Measurements from ENCODE around the gene PHTF2. TPM values are rescaled to one million over a fixed set of nuclear protein-coding genes. Genes with fewer than 3 reads are reported as not detected.
"Not testable (repeated sequence)": the region's sequence is repeated elsewhere in the genome, so short reads cannot be mapped to it uniquely, and the experiment has no call there.

Gene PHTF2
- 4.3 TPM for total RNA-seq

GRCh38 chr7:77798394-77799077, at the start of gene PHTF2, which contains the start of gene TMEM60:
Gene PHTF2 (plus strand): TSS chr7:77798773.
Gene TMEM60 (minus strand): TSS chr7:77798434. CDS start chr7:77794373, 4,061 bp downstream.
- peak; percentile 87 to 99 (median 98) for DNase-seq (ENCODE audit: low read depth in 2 of 3, low spot score in 2 of 3)

DNA sequence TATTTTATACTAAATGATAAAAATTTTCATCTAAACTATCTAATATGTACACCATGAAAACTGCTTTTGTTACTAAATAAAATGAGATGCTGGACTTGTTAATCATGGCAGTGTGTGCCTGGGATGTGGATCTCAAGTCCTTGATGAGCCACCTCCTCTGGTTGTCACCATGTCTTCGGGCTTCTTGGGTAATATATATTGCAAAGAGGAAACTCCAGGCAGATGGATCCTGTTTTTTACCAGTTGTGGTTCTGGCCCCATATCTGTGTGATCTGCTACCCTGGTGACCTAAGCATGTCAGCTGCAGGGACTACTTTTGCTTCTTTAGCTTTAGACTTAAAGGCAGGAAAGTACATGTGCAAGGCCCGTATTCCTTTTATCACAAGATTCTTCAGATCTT, 46.6 kb upstream of the PHTF2 start:
- peak in 2 of 3 donors; percentile 92 to 97 for DNase-seq (ENCODE audit: low read depth in 2 of 3, low spot score in 2 of 3)

- DNase-seq (ENCODE audit: low read depth in 2 of 3, low spot score in 2 of 3), result no peak
Measured at GRCh38 chr7:77753173-77753572, 45.4 kb upstream of the PHTF2 start.

DNA sequence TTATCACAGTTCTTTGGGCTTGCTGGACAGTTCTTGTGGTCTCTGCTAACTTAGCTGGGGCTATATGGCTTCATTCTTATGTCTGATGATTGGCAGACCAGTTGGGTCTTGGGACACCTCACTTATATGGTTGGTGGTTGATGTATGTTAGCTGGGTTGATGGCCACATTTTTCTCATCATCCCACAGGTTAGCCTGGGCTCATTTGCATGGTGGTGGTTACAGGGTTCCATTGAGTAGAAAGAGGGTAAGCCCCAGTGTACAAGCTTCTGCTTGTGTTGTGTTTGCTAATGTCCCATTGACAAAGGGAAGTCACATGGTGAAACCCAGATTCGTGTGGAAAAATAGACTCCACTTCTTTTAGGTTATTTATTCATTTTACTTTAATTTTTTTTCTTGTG, 41.0 kb upstream of the PHTF2 start:
- DNase-seq (ENCODE audit: low read depth in 2 of 3, low spot score in 2 of 3), result no peak

- peak; percentile 70 to 86 (median 74) for DNase-seq (ENCODE audit: low read depth in 2 of 3, low spot score in 2 of 3)
Measured at GRCh38 chr7:77759294-77759889, 39.2 kb upstream of the PHTF2 start.

DNA sequence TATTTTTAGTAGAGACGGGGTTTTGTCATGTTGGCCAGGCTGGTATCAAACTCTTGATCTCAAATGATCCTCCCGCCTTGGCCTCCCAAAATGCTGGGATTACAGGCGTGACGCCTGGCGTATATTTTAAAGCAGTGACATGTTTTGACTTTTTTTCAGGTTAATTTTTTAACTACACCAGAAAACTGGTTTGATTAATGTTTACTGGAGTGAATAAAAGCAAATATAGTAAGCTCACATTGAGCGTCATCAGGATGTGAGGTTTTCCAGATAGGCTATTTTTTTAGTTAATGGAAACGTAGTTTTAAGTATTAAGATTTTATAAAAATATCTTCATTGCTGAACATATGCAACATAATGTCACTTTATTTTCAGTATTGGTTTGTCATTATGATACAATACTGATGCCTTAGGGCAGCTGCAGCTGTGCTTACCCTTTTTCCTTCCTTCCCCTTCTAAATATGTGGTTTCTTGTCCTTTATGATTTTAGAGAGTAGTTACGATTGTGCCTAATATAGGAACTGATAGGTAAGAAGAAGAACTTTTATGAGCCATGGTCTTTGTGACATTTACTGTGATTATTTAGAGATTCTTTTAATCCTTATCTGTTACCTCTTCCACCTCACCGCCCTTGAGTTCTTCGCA, 37.6 kb upstream of the PHTF2 start:
- peak in 1 of 3 donors; percentile 22 for DNase-seq (ENCODE audit: low read depth in 2 of 3, low spot score in 2 of 3)

DNA sequence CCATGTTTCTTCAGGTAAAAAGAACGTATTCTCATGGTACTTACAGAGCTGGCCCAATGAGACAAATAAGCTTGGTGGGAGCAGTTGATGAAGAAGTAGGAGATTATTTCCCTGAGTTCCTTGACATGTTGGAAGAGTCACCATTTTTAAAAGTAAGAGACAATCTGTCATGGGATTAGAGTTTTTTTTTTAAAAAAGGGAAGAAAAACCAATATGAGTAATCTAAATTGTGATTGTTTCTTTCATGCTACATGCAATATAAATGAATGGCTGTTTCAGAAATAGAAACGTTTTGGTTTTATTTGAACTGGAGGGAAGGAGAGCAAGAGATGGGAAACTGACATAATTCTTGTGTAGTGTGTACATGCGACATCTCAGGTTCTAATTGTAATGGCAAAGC, 33.1 kb upstream of the PHTF2 start:
- no peak for DNase-seq (ENCODE audit: low read depth in 2 of 3, low spot score in 2 of 3)

- DNase-seq (ENCODE audit: low read depth in 2 of 3, low spot score in 2 of 3), result no peak
Measured at GRCh38 chr7:77765906-77766800, 32.4 kb upstream of the PHTF2 start.

GRCh38 chr7:77766801-77767605, 31.6 kb upstream of the PHTF2 start:
- DNase-seq (ENCODE audit: low read depth in 2 of 3, low spot score in 2 of 3), result no peak

GRCh38 chr7:77770316-77770715, 28.3 kb upstream of the PHTF2 start:
- no peak for DNase-seq (ENCODE audit: low read depth in 2 of 3, low spot score in 2 of 3)

DNA sequence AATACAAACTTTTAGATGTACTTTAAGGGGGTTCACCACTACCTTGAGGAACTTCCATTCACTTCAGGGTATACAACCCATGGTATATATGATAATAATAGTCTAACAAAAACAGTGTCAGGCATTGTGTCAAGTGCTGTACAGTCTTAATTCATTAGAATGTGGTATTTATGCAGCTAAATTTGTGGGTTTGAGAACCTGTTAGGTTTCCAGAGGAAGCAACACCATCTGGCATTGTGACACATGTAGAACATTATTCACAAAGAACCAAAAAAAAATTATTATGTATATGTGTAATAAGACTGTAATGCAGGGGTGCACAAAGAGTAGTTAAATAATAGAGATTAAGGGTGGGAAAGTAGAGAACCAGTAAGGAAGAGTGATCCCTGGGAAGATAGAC, 26.7 kb upstream of the PHTF2 start:
- DNase-seq (ENCODE audit: low read depth in 2 of 3, low spot score in 2 of 3), result peak in 1 of 3 donors; percentile 49

GRCh38 chr7:77778535-77778934, 20.0 kb upstream of the PHTF2 start:
- no peak for DNase-seq (ENCODE audit: low read depth in 2 of 3, low spot score in 2 of 3)

DNA sequence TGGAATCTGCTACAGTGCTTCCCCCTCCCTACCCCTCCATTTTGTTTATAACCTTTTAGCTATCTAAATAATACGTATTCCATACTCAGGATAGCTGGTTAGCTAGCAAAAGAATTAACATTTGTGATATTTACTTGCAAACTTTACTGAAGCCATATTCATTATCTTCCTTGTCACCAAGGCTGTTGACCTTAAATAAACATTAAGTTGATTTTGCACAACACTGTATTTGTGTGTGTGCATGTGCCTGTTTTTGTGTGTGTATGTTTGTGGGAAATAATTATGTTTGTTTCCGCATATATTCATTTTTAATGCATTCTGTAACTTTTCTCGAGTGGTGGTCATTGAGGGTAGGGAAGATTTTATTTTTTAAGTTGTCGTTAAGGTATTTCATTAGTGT, 16.2 kb upstream of the PHTF2 start:
- DNase-seq (ENCODE audit: low read depth in 2 of 3, low spot score in 2 of 3), result no peak

DNA sequence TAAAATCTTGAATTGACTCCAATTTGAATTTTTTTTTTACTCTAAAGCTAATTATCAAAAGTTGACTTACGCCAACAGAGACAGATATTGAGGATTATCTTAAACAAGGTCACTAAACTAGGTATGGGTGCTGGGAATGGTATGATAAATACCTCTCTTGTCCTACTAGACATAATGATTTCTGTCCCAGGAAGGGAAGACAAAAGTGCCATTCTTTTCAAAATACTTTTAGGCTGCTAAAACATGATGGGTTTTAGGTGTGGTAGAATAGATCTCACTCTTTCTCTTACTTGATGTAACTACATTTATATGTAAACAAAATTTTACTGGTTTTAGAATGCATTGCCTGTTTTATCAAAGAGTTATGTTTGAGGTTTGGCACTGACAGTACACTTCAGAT, 15.5 kb upstream of the PHTF2 start:
- DNase-seq (ENCODE audit: low read depth in 2 of 3, low spot score in 2 of 3), result no peak

GRCh38 chr7:77783545-77783944, 15.0 kb upstream of the PHTF2 start:
- DNase-seq (ENCODE audit: low read depth in 2 of 3, low spot score in 2 of 3), result no peak

- DNase-seq (ENCODE audit: low read depth in 2 of 3, low spot score in 2 of 3), result not testable (repeated sequence)
Measured at GRCh38 chr7:77784426-77784825, 14.1 kb upstream of the PHTF2 start.

DNA sequence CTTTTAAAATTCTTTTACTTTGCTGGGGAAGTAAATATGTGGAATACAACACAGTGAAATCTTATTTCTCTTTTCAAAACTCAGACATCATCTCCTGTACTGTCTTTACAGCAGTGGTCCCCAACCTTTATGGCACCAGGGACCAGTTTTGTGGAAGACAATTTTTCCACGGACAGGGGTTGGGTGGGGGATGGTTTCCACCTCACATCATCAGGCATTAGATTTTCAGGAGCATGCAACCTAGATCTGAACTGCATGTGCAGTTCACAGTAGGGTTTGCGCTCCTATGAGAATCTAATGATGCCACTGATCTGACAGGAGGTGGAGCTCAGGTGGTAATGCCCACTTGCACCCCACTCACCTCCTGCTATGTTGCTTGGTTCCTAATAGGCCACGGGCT, 12.6 kb upstream of the PHTF2 start:
- no peak for DNase-seq (ENCODE audit: low read depth in 2 of 3, low spot score in 2 of 3)

GRCh38 chr7:77786741-77787140, 11.8 kb upstream of the PHTF2 start:
- no peak for DNase-seq (ENCODE audit: low read depth in 2 of 3, low spot score in 2 of 3)

GRCh38 chr7:77788327-77788902, 10.2 kb upstream of the PHTF2 start:
- no peak for DNase-seq (ENCODE audit: low read depth in 2 of 3, low spot score in 2 of 3)

DNA sequence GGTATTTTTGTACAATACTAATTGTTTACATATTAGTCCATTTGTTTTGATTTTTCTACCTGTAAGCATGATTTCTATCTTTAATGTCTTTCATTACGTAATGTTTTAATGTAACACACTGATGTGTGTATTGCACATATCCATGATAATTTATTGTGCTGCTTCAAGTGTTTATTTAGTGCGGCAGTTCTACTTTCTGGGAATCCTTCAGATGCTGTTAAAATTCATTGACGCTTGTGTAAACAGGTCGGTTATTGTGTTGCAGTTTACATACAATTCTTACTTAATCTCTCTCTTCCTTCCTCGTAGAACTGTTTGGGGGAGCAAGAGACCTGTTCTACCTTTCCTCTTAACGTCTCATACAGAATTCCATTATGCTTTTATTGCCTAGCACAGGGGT, 7.2 kb upstream of the PHTF2 start:
- no peak for DNase-seq (ENCODE audit: low read depth in 2 of 3, low spot score in 2 of 3)

Measured in hematopoietic multipotent progenitor cell (in vitro differentiated cells).